Measurements from ENCODE around the gene LRRC4B. TPM values are rescaled to one million over a fixed set of nuclear protein-coding genes. Genes with fewer than 3 reads are reported as not detected.
A peak's percentile ranks its signal among the peaks of the same experiment; 100 is the strongest.

The LRRC4B gene
- total and polyA plus RNA-seq, 2 experiments from 2014 or later = 5.8 to 56.4 TPM

GRCh38 chr19:50512112-50512998, 55.9 kb downstream of the LRRC4B start:
- H3K27me3 ChIP-seq = no peaks in the 10 kb centered on the region
- H3K36me3 ChIP-seq = no peaks in the 10 kb centered on the region
- no peaks in the 10 kb centered on the region for H3K9me3 ChIP-seq (ENCODE audit: low read depth)
- no peak for DNase-seq (ENCODE audit: low read depth in 1 of 2, low spot score in 1 of 2)
- no peak for TF ChIP-seq CTCF (IDR thresholded peaks at IDR 0.05; ENCODE audit: low read depth, low read length)
- peak overlapping the region; percentile 72 for H3K27ac ChIP-seq
- H3K4me3 ChIP-seq = no peak overlapping the region
- peaks cover 33% of the 10 kb centered on the region for H3K4me1 ChIP-seq (ENCODE audit: low read depth)

GRCh38 chr19:50511069-50511822, 57.0 kb downstream of the LRRC4B start, which contains the start of gene JOSD2:
Gene JOSD2, minus strand, starts transcription at chr19:50511191. Its CDS starts 760 bp downstream, at chr19:50510431.
- peaks cover 33% of the 10 kb centered on the region for H3K4me1 ChIP-seq (ENCODE audit: low read depth)
- peak; percentile 99 to 100 for DNase-seq (ENCODE audit: low read depth in 1 of 2, low spot score in 1 of 2)
- no peaks in the 10 kb centered on the region for H3K9me3 ChIP-seq (ENCODE audit: low read depth)
- no peak for TF ChIP-seq CTCF (IDR thresholded peaks at IDR 0.05; ENCODE audit: low read depth, low read length)
- no peaks in the 10 kb centered on the region for H3K27me3 ChIP-seq
- peak within 1 kb of the TSS; percentile 39 for H3K27ac ChIP-seq
- H3K36me3 ChIP-seq = no peaks in the 10 kb centered on the region
- H3K4me3 ChIP-seq = peak within 1 kb of the TSS; percentile 30

- no peaks in the 10 kb centered on the region for H3K9me3 ChIP-seq (ENCODE audit: low read depth)
- H3K4me3 ChIP-seq = peak overlapping the region; percentile 30
- H3K27ac ChIP-seq = peak overlapping the region; percentile 7
- no peaks in the 10 kb centered on the region for H3K27me3 ChIP-seq
- DNase-seq (ENCODE audit: low read depth in 1 of 2, low spot score in 1 of 2) = peak in 1 of 2 donors; percentile 18
- no peak for TF ChIP-seq CTCF (IDR thresholded peaks at IDR 0.05; ENCODE audit: low read depth, low read length)
- H3K36me3 ChIP-seq = no peaks in the 10 kb centered on the region
- peaks cover 33% of the 10 kb centered on the region for H3K4me1 ChIP-seq (ENCODE audit: low read depth)
These were observed 57.6 kb downstream of the LRRC4B start for GRCh38 chr19:50510700-50511068.

GRCh38 chr19:50510121-50510670, 58.0 kb downstream of the LRRC4B start:
- DNase-seq (ENCODE audit: low read depth in 1 of 2, low spot score in 1 of 2) = peak in 1 of 2 donors; percentile 21
- peak overlapping the region; percentile 7 for H3K27ac ChIP-seq

More at GRCh38 chr19:50510121-50510670, 58.0 kb downstream of the LRRC4B start:
- TF ChIP-seq CTCF (IDR thresholded peaks at IDR 0.05; ENCODE audit: low read depth, low read length) = no peak
- Histone ChIP-seq H3K4me3 (peak overlapping the region; percentile 30), H3K27me3 (no peaks in the 10 kb centered on the region), H3K36me3 (no peaks in the 10 kb centered on the region), H3K9me3 (ENCODE audit: low read depth) (no peaks in the 10 kb centered on the region), H3K4me1 (ENCODE audit: low read depth) (peaks cover 30% of the 10 kb centered on the region)

Data from cardiac muscle cell (in vitro differentiated cells and primary cell).